H1 (cell line): ENCODE measurements around the gene ST14. TPM values are rescaled to one million over a fixed set of nuclear protein-coding genes. Genes with fewer than 3 reads are reported as not detected.

Experiments
- CTCF ChIA-PET: fragments of 300-600 bp; sonication (Branson Sonifier 250); formaldehyde crosslinking; loops from one replicate; lab custom pipeline; 2021; ENCODE audit not compliant: partially characterized antibody; lab: Charles Lee
- POLR2A ChIA-PET: fragments of 300-600 bp; sonication (Branson Sonifier 250); formaldehyde crosslinking; loops from one replicate; lab custom pipeline; 2021; ENCODE audit warnings: inconsistent platforms; ENCODE audit not compliant: partially characterized antibody; lab: Charles Lee
- DNase-seq, 2 experiments: peaks; one replicate each; pipeline versions ENCODE4 v3.0.0 to v3.0.0-alpha.2; 2010 to 2022; ENCODE audit warnings: low spot score in 2 of 2, low read depth in 1 of 2, mixed read lengths in 1 of 2
- FAIRE-seq: peaks from 2 replicates; lab custom pipeline; 2011; peaks lifted over from hg19 to GRCh38; lab: Jason Lieb, UNC
- H2AFZ ChIP-seq: 2 replicates; pipeline ENCODE4 v1.8.1; 2012; ENCODE audit warnings: low read length, inconsistent platforms
- H2AK5ac ChIP-seq: 2 replicates; pipeline ENCODE4 v1.6.1; 2013; ENCODE audit warnings: low read depth, low read length
- H2BK120ac ChIP-seq: replicated peaks from 2 replicates; pipeline ENCODE3; 2013; ENCODE audit warnings: low read depth, low read length, inconsistent platforms
- H2BK12ac ChIP-seq: 2 replicates; pipeline ENCODE4 v1.6.1; 2013; ENCODE audit warnings: low read depth, low read length
- H2BK15ac ChIP-seq: 2 replicates; pipeline ENCODE4 v1.6.1; 2013; ENCODE audit warnings: low read length
- H2BK20ac ChIP-seq: 2 replicates; pipeline ENCODE4 v1.6.1; 2013; ENCODE audit warnings: low read length
- H2BK5ac ChIP-seq: 2 replicates; pipeline ENCODE4 v1.6.1; 2013; ENCODE audit warnings: low read depth, low read length
- H3K14ac ChIP-seq: 2 replicates; pipeline ENCODE4 v1.6.1; 2013; ENCODE audit warnings: inconsistent platforms; ENCODE audit not compliant: insufficient read length
- H3K18ac ChIP-seq: 2 replicates; pipeline ENCODE4 v1.6.1; 2013; ENCODE audit warnings: low read length; ENCODE audit errors: extremely low read depth
- H3K23ac ChIP-seq: 2 replicates; pipeline ENCODE4 v1.6.1; 2013; ENCODE audit warnings: inconsistent platforms; ENCODE audit not compliant: insufficient read length
- H3K23me2 ChIP-seq: 2 replicates; pipeline ENCODE4 v1.6.1; 2013; ENCODE audit warnings: low read depth, low read length
- H3K27ac ChIP-seq: 2 replicates; pipeline ENCODE4 v1.6.1; 2011; ENCODE audit warnings: low read depth, low read length, inconsistent platforms
- H3K27me3 ChIP-seq, 4 experiments: replicated peaks in 1 of 4; 1 replicate in 1 of 4; 2 replicates in 3 of 4; pipeline versions ENCODE4 v1.6.1 to v1.8.1; 2011 to 2013; ENCODE audit warnings: low read length in 3 of 4, mild to moderate bottlenecking in 3 of 4, inconsistent platforms in 2 of 4, mixed read lengths in 2 of 4, moderate library complexity in 1 of 4; ENCODE audit not compliant: control insufficient read depth in 3 of 4, insufficient read depth in 3 of 4; ENCODE audit errors: extremely low read depth in 1 of 4
- H3K36me3 ChIP-seq, 4 experiments: 2 replicates each; pipeline versions ENCODE4 v1.6.1 to v1.8.1; 2011 to 2013; ENCODE audit warnings: mild to moderate bottlenecking in 4 of 4, low read length in 3 of 4, moderate library complexity in 2 of 4, control low read depth in 1 of 4, inconsistent platforms in 1 of 4; ENCODE audit not compliant: insufficient read depth in 4 of 4, control insufficient read depth in 2 of 4
- H3K4ac ChIP-seq: replicated peaks from 2 replicates; pipeline ENCODE3; 2013; ENCODE audit warnings: low read length, low read depth, mixed read lengths, inconsistent platforms; ENCODE audit not compliant: insufficient read length
- H3K4me1 ChIP-seq, 4 experiments: replicated peaks in 1 of 4; 1 replicate in 1 of 4; 2 replicates in 3 of 4; pipeline versions ENCODE4 v1.6.1 to v1.8.1; 2011 to 2013; ENCODE audit warnings: low read length in 3 of 4, inconsistent platforms in 2 of 4, mixed read lengths in 1 of 4; ENCODE audit not compliant: insufficient read depth in 4 of 4, control insufficient read depth in 3 of 4
- H3K4me2 ChIP-seq, 2 experiments: 2 replicates each; pipeline versions ENCODE4 v1.6.1 to v1.8.1; 2011 to 2013; ENCODE audit warnings: low read depth in 2 of 2, low read length in 2 of 2, control low read depth in 1 of 2, inconsistent platforms in 1 of 2, mild to moderate bottlenecking in 1 of 2; ENCODE audit not compliant: insufficient read depth in 1 of 2
- H3K4me3 ChIP-seq, 4 experiments: fragments of 200-600, 300-600 bp in 1 of 4; sonication (generic), shearing (Covaris generic), sonication (Bioruptor Twin) in 1 of 4; 2 replicates each; pipeline versions ENCODE4 v1.5.1 to v1.8.1; 2011 to 2016; ENCODE audit warnings: low read length in 4 of 4, low read depth in 3 of 4, control low read depth in 2 of 4, inconsistent platforms in 2 of 4, mild to moderate bottlenecking in 2 of 4, mixed read lengths in 1 of 4, moderate library complexity in 1 of 4; ENCODE audit not compliant: insufficient read depth in 2 of 4; ENCODE audit errors: extremely low read depth in 1 of 4
- H3K56ac ChIP-seq: replicated peaks from 2 replicates; pipeline ENCODE3; 2013; ENCODE audit warnings: low read depth, mild to moderate bottlenecking, mixed read lengths, low read length, inconsistent platforms; ENCODE audit not compliant: insufficient read length
- H3K79me1 ChIP-seq: 2 replicates; pipeline ENCODE4 v1.6.1; 2013; ENCODE audit warnings: low read depth, low read length, control low read depth
- H3K79me2 ChIP-seq, 2 experiments: 2 replicates each; pipeline versions ENCODE4 v1.6.1 to v1.8.1; 2012 to 2013; ENCODE audit warnings: low read length in 2 of 2, mild to moderate bottlenecking in 2 of 2, inconsistent platforms in 1 of 2; ENCODE audit not compliant: insufficient read depth in 2 of 2, control insufficient read depth in 1 of 2
- H3K9ac ChIP-seq, 4 experiments: replicated peaks in 1 of 4; 1 replicate in 1 of 4; 2 replicates in 3 of 4; pipeline versions ENCODE4 v1.6.1 to v1.8.1; 2011 to 2013; ENCODE audit warnings: low read depth in 3 of 4, low read length in 3 of 4, control low read depth in 2 of 4, mild to moderate bottlenecking in 2 of 4, moderate library complexity in 2 of 4, inconsistent platforms in 1 of 4; ENCODE audit errors: extremely low read depth in 1 of 4
- H3K9me3 ChIP-seq, 2 experiments: 2 replicates each; pipeline versions ENCODE4 v1.6.1 to v1.8.1; 2012 to 2013; ENCODE audit warnings: mild to moderate bottlenecking in 2 of 2, moderate library complexity in 2 of 2, control low read depth in 1 of 2, inconsistent platforms in 1 of 2, low read depth in 1 of 2, low read length in 1 of 2, mixed read lengths in 1 of 2; ENCODE audit not compliant: insufficient read depth in 2 of 2
- H4K20me1 ChIP-seq, 2 experiments: replicated peaks in 1 of 2; 2 replicates each; pipeline versions ENCODE3 to v1.8.1; 2011 to 2013; ENCODE audit warnings: inconsistent platforms in 2 of 2, low read length in 2 of 2, mild to moderate bottlenecking in 1 of 2; ENCODE audit not compliant: insufficient read depth in 2 of 2, control insufficient read depth in 1 of 2
- H4K5ac ChIP-seq: 2 replicates; pipeline ENCODE4 v1.6.1; 2013; ENCODE audit warnings: low read length, low read depth, mixed read lengths, inconsistent platforms; ENCODE audit not compliant: insufficient read length
- H4K8ac ChIP-seq: 2 replicates; pipeline ENCODE4 v1.8.0; 2013; ENCODE audit warnings: mild to moderate bottlenecking, moderate library complexity, low read length, inconsistent platforms; ENCODE audit not compliant: insufficient read depth; ENCODE audit errors: extremely low read depth
- H4K91ac ChIP-seq: replicated peaks from 2 replicates; pipeline ENCODE3; 2013; ENCODE audit warnings: low read length, mixed read lengths, inconsistent platforms; ENCODE audit not compliant: insufficient read length
- BCL11A ChIP-seq, 2 experiments: IDR thresholded peaks; one replicate each; pipeline ENCODE4 v1.6.1; 2011; ENCODE audit warnings: low read depth in 2 of 2, low read length in 2 of 2, mild to moderate bottlenecking in 2 of 2
- CTBP2 ChIP-seq: IDR thresholded peaks from 2 replicates; pipeline ENCODE4 v1.7.0; 2011; ENCODE audit warnings: borderline replicate concordance, mild to moderate bottlenecking, moderate library complexity, mixed read lengths, low read length; ENCODE audit not compliant: insufficient read depth, insufficient read length
- EZH2 ChIP-seq: fragments of 200-600 bp; sonication (generic); IDR thresholded peaks from 2 replicates; pipeline ENCODE4 v1.7.1; 2012; ENCODE audit warnings: low read depth, mild to moderate bottlenecking, moderate library complexity, low read length, inconsistent platforms; ENCODE audit not compliant: severe bottlenecking
- MAFK ChIP-seq: IDR thresholded peaks from 2 replicates; pipeline ENCODE4 v1.6.1; 2012; ENCODE audit warnings: low read depth, mild to moderate bottlenecking, improper control_type of control experiment, low read length
- SP1 ChIP-seq: IDR thresholded peaks from 2 replicates; pipeline ENCODE4 v1.6.1; 2011; ENCODE audit warnings: low read depth, low read length
- WGBS, 2 experiments: shearing (Covaris generic) in 1 of 2; methylation state at CpG; one replicate each; pipeline versions ENCODE4 v1.1.6 to v1.1.7; 2013 to 2015; ENCODE audit warnings: low lambda C conversion rate in 2 of 2, mixed read lengths in 2 of 2, inconsistent platforms in 1 of 2, low coverage in 1 of 2, missing lambda C conversion rate in 1 of 2; ENCODE audit not compliant: insufficient replicate concordance in 2 of 2, insufficient coverage in 1 of 2, insufficient read length in 1 of 2; ENCODE audit errors: extremely low coverage in 1 of 2, missing lambda C conversion rate in 1 of 2; 5-methylcytosine and 5-hydroxymethylcytosine counted together
- polyA plus RNA-seq, 7 experiments: library from polyadenylated mRNA; depleted of rRNA in 3 of 7; stranded (reverse) in 5 of 7; unstranded in 2 of 7; fragments of >200 nt in 5 of 7; fragments of 200-250 nt in 2 of 7; gene quantifications; 1 replicate in 5 of 7; 2 replicates in 1 of 7; 4 replicates in 1 of 7; pipeline versions ENCODE4 v1.2.1 to v1.2.3, GENCODE V29; 2011 to 2013; ENCODE audit warnings: missing spikeins in 2 of 7, mixed read lengths in 2 of 7
- total RNA-seq: library from RNA; stranded (reverse); fragmentation: NEBNext Ultra II Directional; extraction: Animal tissue kit (Norgen Biotek cat#: 25700); gene quantifications from 2 replicates; pipeline ENCODE4 v1.2.1, GENCODE V29; 2021
- TF ChIP-seq, protein P1 (sequence below): IDR thresholded peaks from 2 replicates; pipeline ENCODE4 v1.6.1; 2012; ENCODE audit warnings: low read length, inconsistent platforms
- TF ChIP-seq, protein P2 (sequence below), 3 experiments: IDR thresholded peaks; 1 replicate in 2 of 3; 2 replicates in 1 of 3; pipeline versions ENCODE4 v1.5.1 to v1.6.1; 2011; ENCODE audit warnings: low read length in 3 of 3, mild to moderate bottlenecking in 3 of 3, inconsistent platforms in 2 of 3, low read depth in 1 of 3, moderate library complexity in 1 of 3; ENCODE audit not compliant: insufficient read depth in 1 of 3; ENCODE audit errors: control extremely low read depth in 1 of 3

Gene ST14
- total and polyA plus RNA-seq, 2 of the 8 experiments (the other 6 are each of a cell fraction or from before 2014, with no cell fraction given), result 22.4 to 24.9 TPM

DNA sequence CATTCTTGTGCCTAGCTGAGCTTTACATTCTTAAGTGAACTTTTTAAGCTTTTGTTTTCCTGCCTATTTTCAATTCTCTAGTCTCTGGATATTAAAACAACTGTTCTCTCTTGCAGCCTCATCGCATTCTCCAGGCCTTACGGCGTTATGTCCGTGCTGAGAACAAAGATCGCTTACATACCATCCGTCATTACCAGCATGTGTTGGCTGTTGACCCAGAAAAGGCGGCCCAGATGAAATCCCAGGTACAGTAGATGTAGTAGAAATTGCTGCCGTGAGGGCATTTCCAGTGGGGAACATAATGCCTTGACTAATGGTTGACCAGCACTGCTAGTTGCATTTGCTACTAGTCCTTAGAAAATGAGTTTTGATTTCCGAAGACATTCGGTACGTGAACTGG is 29.7 kb upstream of the ST14 start:
- Histone ChIP-seq H4K8ac (no peak overlapping the region), H2BK20ac (no peak overlapping the region), H3K4ac (no peak overlapping the region), H3K79me2 (no peaks in the 10 kb centered on the region), H3K27me3 (no peaks in the 10 kb centered on the region), H3K14ac (no peak overlapping the region), H2BK5ac (no peak overlapping the region), H3K23me2 (no peaks in the 10 kb centered on the region), H3K9me3 (peaks cover 0 to 11% of the 10 kb centered on the region in 2 experiments; a peak in 3 of 4 replicates), H4K20me1 (peaks cover 3 to 4% of the 10 kb centered on the region in 2 experiments), H3K79me1 (no peaks in the 10 kb centered on the region; the same call in 1 of the 2 replicates), H2BK12ac (no peak overlapping the region), H3K18ac (no peak overlapping the region), H3K27ac (no peak overlapping the region), H3K56ac (no peak overlapping the region), H2BK15ac (no peak overlapping the region), H3K4me1 (no peaks in the 10 kb centered on the region), H3K23ac (no peak overlapping the region), H2AK5ac (no peak overlapping the region), H2BK120ac (no peak overlapping the region), H4K5ac (no peak overlapping the region), H4K91ac (no peak overlapping the region), H3K4me2 (no peak overlapping the region), H3K36me3 (peaks cover 46 to 82% (median 68%) of the 10 kb centered on the region in 4 experiments), H2AFZ (no peak overlapping the region), H3K4me3 (no peak overlapping the region), H3K9ac (no peak overlapping the region)
- DNase-seq, result no peak
- 96% methylated on average over 11 of the region's 11 CpGs; no CpG with 5 or more reads in 1 of the 2 experiments for WGBS, 2 experiments
- no peak for FAIRE-seq
- ChIA-PET CTCF (interaction anchor here (0.9 to 8.1 kb wide), 13 partner anchors 11 to 256 kb away, joined by 3 to 92 read pairs (median 6); no protein-coding TSS in a partner anchor), POLR2A (no interaction called here)
- TF ChIP-seq EZH2, result no peak
- no peak for TF ChIP-seq CTBP2
- TF ChIP-seq, protein P1, sequence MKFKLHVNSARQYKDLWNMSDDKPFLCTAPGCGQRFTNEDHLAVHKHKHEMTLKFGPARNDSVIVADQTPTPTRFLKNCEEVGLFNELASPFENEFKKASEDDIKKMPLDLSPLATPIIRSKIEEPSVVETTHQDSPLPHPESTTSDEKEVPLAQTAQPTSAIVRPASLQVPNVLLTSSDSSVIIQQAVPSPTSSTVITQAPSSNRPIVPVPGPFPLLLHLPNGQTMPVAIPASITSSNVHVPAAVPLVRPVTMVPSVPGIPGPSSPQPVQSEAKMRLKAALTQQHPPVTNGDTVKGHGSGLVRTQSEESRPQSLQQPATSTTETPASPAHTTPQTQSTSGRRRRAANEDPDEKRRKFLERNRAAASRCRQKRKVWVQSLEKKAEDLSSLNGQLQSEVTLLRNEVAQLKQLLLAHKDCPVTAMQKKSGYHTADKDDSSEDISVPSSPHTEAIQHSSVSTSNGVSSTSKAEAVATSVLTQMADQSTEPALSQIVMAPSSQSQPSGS, result no peak
- TF ChIP-seq MAFK, result no peak
- TF ChIP-seq SP1, result no peak
- TF ChIP-seq BCL11A (IDR thresholded peaks at IDR 0.05; ENCODE audit: low read depth in 2 of 2, low read length in 2 of 2), result no peak
- TF ChIP-seq, protein P2, sequence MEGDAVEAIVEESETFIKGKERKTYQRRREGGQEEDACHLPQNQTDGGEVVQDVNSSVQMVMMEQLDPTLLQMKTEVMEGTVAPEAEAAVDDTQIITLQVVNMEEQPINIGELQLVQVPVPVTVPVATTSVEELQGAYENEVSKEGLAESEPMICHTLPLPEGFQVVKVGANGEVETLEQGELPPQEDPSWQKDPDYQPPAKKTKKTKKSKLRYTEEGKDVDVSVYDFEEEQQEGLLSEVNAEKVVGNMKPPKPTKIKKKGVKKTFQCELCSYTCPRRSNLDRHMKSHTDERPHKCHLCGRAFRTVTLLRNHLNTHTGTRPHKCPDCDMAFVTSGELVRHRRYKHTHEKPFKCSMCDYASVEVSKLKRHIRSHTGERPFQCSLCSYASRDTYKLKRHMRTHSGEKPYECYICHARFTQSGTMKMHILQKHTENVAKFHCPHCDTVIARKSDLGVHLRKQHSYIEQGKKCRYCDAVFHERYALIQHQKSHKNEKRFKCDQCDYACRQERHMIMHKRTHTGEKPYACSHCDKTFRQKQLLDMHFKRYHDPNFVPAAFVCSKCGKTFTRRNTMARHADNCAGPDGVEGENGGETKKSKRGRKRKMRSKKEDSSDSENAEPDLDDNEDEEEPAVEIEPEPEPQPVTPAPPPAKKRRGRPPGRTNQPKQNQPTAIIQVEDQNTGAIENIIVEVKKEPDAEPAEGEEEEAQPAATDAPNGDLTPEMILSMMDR (IDR thresholded peaks at IDR 0.05; ENCODE audit: control extremely low read depth in 1 of 3, insufficient read depth in 1 of 3, low read depth in 1 of 3, low read length in 3 of 3), result no peak
